ENCODE data around the gene COPRS. TPM values are rescaled to one million over a fixed set of nuclear protein-coding genes. Genes with fewer than 3 reads are reported as not detected.

The COPRS gene, protein sequence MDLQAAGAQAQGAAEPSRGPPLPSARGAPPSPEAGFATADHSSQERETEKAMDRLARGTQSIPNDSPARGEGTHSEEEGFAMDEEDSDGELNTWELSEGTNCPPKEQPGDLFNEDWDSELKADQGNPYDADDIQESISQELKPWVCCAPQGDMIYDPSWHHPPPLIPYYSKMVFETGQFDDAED
- 122 TPM in 2 replicates for total RNA-seq (2014; rRNA removed; shearing (Covaris generic))
- 53.4 and 64.6 TPM in 2 replicates for polyA plus RNA-seq (2015; cell fraction: cytosol; rRNA removed)
- 15.7 and 16.6 TPM in 2 replicates for polyA plus RNA-seq (2015; cell fraction: nucleus; rRNA removed)

DNA sequence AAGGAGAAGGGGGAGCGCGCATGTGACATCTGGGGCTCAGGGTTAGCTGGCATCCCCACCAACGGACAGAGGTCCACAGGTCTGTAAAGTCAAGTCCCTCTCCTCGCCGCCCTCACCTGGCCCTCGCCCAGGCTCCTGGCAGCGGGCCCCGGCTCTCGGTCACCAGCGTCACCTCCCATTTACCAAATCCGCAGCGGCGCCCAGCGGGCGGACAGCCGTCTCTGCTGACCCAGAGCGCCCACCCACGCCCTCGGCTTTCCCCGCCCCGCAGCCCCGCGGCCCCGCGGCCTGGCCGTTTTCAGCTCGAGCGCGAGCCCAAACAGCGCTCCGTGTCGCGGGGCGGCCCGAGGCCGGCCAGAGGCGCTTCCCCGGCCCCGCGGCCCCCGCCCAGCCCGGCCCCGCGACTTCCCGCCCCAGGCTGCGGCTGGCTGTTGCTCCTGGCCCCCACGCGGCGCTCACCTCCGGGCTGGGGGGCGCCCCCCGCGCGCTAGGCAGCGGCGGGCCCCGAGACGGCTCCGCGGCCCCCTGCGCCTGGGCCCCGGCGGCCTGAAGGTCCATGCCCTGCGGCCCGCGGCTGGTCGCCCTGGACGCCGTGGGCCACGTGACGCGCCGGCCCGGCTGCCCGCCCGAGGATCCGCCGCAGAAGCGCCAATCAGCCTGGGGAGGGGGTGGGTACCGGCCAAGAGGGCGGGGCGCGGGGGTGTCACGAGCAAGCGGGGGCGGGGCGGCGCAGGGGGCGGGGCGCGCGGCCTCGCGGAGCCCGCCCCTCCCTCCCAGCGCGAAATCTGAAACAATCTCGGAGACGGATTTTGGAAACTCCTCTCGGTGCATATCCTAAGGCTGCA lies at the start of gene COPRS:
COPRS (minus strand) TSS at position 603 of the 845 bp plus-strand sequence; CDS start at position 558, 45 bp downstream.
- peak; percentile 34 for DNase-seq (ENCODE audit: low read depth)

GRCh38 chr17:31908386-31908785 lies 49.3 kb upstream of the COPRS start:
- no peak for DNase-seq (ENCODE audit: low read depth)

GRCh38 chr17:31907342-31907962 lies 48.4 kb upstream of the COPRS start:
- no peak for DNase-seq (ENCODE audit: low read depth)

DNA sequence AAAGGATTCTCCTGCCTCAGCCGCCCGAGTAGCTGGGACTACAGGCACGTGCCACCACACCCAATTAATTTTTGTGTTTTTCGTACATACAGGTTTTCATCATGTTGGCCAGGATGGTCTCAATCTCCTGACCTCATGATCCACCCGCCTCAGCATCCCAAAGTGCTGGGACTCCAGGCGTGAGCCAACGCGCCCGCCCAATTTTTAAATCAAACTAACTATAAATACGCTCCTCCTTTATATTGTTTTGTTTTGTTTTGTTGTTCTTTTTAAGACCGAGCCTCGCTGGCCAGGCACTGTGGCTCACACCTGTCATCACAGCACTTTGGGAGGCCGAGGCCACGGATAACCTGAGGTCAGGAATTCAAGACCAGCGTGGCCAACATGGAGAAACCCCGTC lies 44.4 kb upstream of the COPRS start:
- DNase-seq (ENCODE audit: low read depth): no peak

GRCh38 chr17:31902693-31903092 lies 43.6 kb upstream of the COPRS start:
- no peak for DNase-seq (ENCODE audit: low read depth)

DNA sequence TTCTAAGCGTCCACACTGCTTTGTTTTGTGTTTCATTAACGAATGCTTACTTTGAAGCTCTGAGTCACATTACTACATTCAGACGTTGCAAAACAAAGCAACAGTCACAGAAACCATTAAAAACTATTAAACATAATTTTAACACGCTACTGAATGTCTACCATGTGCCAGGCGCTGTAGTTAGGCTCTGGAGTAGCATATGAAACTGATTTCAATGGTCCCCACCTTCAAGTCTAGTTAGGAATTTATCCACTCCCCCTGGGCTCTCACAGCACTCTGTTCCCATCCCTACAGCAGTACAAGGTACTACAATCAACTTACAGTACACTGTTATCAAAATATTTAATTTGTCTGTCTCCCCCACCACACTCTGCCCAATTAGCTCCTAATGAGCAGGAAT lies 41.8 kb upstream of the COPRS start:
- no peak for DNase-seq (ENCODE audit: low read depth)

GRCh38 chr17:31888124-31888523 lies 29.1 kb upstream of the COPRS start:
- DNase-seq (ENCODE audit: low read depth): no peak

- no peak for DNase-seq (ENCODE audit: low read depth)
Measured at GRCh38 chr17:31882571-31882970, 23.5 kb upstream of the COPRS start.

- DNase-seq (ENCODE audit: low read depth): no peak
Measured at GRCh38 chr17:31880311-31880710, 21.3 kb upstream of the COPRS start.

- no peak for DNase-seq (ENCODE audit: low read depth)
Measured at GRCh38 chr17:31878703-31879073, 19.6 kb upstream of the COPRS start.

DNA sequence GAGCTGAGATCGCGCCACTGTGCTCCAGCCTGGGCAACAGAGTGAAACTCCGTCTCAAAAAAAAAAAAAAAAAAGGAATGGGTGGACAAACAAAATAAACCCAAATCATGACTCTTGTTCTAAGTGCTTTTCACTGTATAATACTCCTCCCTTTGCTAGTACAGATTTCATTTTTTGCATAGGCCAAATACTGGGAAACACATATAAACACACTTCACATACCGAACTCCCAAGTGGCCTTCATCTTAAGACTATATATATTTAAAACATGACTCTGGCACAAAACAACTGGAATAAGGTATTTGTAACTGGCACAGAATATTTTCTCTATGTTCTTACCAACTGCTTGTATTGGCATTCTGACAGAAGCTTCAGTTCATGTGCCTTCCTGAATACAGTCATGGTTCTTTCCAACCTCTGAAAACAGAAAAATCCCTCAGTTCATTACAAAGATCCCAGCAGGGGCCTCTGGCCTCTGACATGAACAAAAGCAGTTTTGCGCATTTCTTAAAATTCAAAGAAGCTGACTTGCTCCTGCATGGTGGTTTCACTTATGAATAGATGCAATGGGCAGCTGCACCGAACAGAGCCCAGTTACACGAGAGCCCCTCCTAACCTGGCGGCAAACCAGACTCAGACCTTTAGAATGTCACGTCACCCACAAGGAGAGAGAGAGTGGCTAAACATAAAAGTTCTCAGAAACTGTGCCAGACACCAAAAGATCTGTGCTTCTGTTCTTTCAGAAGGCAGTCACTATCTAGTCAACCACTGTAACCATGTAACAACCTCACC lies 19.1 kb upstream of the COPRS start:
- DNase-seq (ENCODE audit: low read depth): no peak

DNA sequence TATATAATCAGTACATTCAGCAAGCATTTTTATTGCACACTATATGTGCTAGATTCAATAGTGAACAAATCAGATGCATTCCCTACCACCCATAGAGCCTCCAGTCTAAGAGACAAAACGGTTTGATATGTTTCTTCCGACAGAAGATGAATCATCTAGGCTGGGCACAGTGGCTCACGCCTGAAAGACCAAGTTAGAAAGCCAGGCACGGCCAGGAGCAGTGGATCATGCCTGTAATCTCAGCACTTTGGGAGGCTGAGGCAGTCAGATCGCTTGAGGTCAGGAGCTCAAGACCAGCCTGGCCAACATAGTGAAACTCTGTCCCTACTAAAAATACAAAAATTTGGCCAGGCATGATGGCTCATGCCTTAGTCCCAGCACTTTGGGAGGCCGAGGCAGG lies 18.3 kb upstream of the COPRS start:
- DNase-seq (ENCODE audit: low read depth): no peak

DNA sequence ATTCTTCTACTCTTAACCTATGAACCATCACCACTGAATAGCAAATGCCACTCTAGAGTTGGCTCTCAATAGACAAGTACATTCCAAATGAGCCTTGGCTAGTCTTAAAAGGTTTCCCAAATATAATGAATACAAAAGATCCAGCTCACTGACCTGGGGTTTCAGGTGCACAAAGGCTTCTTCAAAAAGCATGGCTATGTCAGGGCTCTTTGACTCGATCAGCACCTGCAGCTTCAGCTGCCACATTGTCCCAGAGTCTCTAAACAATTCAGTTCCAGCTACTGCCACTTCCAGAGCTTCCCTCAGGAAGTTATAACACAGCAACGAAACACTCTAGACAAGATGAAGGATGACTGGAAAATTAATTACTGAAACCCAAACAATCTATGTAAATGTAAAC lies 16.0 kb upstream of the COPRS start:
- DNase-seq (ENCODE audit: low read depth): no peak

GRCh38 chr17:31869797-31870568 lies 10.9 kb upstream of the COPRS start:
- no peak for DNase-seq (ENCODE audit: low read depth)

GRCh38 chr17:31869031-31869430 lies 10.0 kb upstream of the COPRS start:
- no peak for DNase-seq (ENCODE audit: low read depth)

GRCh38 chr17:31859487-31860008 lies 504 bp upstream of the COPRS start:
- DNase-seq (ENCODE audit: low read depth): no peak

DNA sequence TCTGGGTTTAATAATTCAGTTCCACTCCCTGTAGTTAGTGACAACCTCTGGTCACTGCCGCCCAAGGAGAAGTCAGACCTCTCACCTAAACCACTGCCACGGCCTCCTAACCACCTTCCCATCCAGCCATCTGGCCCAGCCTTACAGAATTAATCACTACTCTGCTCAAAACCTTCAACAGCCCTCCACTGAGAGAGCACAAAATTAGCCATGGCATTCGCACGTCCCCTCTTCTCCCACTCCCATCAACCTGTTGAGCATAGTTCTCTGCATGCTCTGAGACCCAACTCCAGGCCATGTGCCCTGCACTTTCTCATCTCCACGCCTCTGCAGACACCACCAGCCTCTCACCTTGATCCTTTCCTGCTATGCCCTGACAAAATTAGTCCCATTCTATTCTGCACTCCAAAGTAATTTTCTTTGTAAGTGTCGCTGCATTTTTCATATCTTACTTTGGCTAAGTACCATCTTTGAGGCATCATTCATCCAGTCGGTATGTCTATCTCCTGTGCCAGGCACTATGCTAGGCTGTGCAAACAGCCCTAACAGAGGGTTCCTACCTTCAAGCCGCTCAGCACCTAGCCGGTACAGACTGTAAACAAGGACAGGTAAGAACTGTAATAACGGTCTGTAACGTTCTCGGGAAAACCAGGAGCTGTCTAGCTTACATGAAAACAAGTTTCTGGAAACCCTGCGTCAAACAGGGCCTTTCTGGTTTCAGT lies 963 bp downstream of the COPRS start:
- no peak for DNase-seq (ENCODE audit: low read depth)

DNA sequence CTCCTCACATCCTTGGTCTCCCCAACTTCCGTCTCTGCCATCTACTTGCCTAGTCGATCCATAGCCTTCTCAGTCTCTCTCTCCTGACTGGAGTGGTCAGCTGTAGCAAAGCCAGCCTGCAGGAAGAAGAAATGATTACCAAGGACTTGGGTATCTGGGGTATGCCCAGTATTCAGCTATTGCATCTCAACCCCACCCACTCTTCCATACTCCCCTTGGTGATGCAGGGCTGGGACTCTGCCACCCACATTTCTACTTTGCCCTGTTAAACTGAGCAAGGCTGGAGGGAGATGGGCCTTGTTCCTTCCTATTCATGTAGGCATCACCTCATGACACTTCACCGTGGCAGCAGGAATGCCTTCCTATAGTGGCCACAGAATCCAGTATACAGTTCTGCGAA lies 2.3 kb downstream of the COPRS start:
- no peak for DNase-seq (ENCODE audit: low read depth)

- no peak for DNase-seq (ENCODE audit: low read depth)
Measured at GRCh38 chr17:31854672-31855071, 4.4 kb downstream of the COPRS start.

Data from HT1080 (cell line).